Activated B cell treated with CpG ODN at 0.5 μM for 24 hours (primary cell): ENCODE measurements around the gene KDM6A. TPM values are rescaled to one million over a fixed set of nuclear protein-coding genes. Genes with fewer than 3 reads are reported as not detected.
"Not testable (repeated sequence)": the region's sequence is repeated elsewhere in the genome, so short reads cannot be mapped to it uniquely, and the experiment has no call there.

ENCODE experiments used
- ATAC-seq: fragments of 200-7000 bp; cut with Tn5 transposase; one replicate; pipeline ENCODE4 v1.10.0; 2021; ENCODE audit warnings: low read depth, mild to moderate bottlenecking, moderate library complexity
- CTCF ChIA-PET: fragments of 350-600 bp; sonication (Branson Sonifier 250); formaldehyde crosslinking; loops from one replicate; lab custom pipeline; 2021; ENCODE audit warnings: antibody characterized with exemption; lab: Charles Lee
- POLR2A ChIA-PET: fragments of 350-600 bp; sonication (Branson Sonifier 250); formaldehyde crosslinking; loops from one replicate; lab custom pipeline; 2021; ENCODE audit warnings: antibody characterized with exemption; lab: Charles Lee
- DNase-seq: peaks from one replicate; pipeline ENCODE4 v3.0.0; 2022
- H3K27ac Mint-ChIP-seq: one replicate; pipeline ENCODE4 v1.8.0; 2020; ENCODE audit warnings: mixed read lengths
- H3K27me3 Mint-ChIP-seq: one replicate; pipeline ENCODE4 v1.8.0; 2021; ENCODE audit warnings: mixed read lengths
- H3K36me3 Mint-ChIP-seq: one replicate; pipeline ENCODE4 v1.8.0; 2021; ENCODE audit warnings: low read depth, mixed read lengths
- H3K4me1 Mint-ChIP-seq: one replicate; pipeline ENCODE4 v1.8.0; 2021; ENCODE audit warnings: mixed read lengths
- H3K4me3 Mint-ChIP-seq: one replicate; pipeline ENCODE4 v1.8.0; 2020; ENCODE audit warnings: mild to moderate bottlenecking, mixed read lengths
- H3K9me3 Mint-ChIP-seq: one replicate; pipeline ENCODE4 v1.8.0; 2020; ENCODE audit warnings: mixed read lengths
- intact Hi-C: fragments of 100-400 bp; cut with micrococcal nuclease; formaldehyde crosslinking; loops from one replicate; pipeline ENCODE4 v1.15.1; 2024
- total RNA-seq: library from RNA; stranded (reverse); gene quantifications from 2 replicates; pipeline ENCODE4 v1.2.3, GENCODE V29; 2022
- TF ChIP-seq, protein P1 (sequence below): fragments of 200-600 bp; IDR thresholded peaks from one replicate; pipeline ENCODE4 v1.8.0; 2022; ENCODE audit warnings: antibody characterized with exemption, mild to moderate bottlenecking

Gene KDM6A
- total RNA-seq, 1 donor from 2014 or later, result 36.0 TPM

DNA sequence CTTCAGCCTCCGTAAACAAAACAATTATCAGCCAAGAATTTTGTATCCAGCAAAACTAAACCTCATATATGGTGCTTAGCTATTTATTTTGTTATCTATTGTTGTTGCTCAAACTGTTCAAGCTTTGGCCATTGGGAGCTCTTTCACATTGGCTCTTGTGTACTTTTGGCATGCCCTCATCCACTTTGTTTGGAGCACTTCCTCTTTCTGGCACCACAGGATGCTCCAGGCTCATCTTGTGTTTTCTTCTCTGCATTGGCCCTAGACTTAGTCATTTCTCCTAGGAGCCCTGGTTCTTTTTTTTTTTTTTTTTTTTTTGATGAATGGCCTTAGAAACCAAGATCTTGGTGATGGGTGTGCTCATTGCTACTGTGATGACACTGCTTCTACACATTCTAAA lies 253.2 kb downstream of the KDM6A start:
- ChIA-PET CTCF (no interaction called here), POLR2A (no interaction called here)
- Mint-ChIP-seq H3K36me3 (no peaks in the 10 kb centered on the region), H3K9me3 (peaks cover 5% of the 10 kb centered on the region), H3K27me3 (peaks cover 3% of the 10 kb centered on the region), H3K4me1 (no peaks in the 10 kb centered on the region), H3K4me3 (no peak overlapping the region), H3K27ac (no peak overlapping the region)
- intact Hi-C loops, result no loop called here
- ATAC-seq (no peak), DNase-seq (no peak)
- TF ChIP-seq, protein P1, sequence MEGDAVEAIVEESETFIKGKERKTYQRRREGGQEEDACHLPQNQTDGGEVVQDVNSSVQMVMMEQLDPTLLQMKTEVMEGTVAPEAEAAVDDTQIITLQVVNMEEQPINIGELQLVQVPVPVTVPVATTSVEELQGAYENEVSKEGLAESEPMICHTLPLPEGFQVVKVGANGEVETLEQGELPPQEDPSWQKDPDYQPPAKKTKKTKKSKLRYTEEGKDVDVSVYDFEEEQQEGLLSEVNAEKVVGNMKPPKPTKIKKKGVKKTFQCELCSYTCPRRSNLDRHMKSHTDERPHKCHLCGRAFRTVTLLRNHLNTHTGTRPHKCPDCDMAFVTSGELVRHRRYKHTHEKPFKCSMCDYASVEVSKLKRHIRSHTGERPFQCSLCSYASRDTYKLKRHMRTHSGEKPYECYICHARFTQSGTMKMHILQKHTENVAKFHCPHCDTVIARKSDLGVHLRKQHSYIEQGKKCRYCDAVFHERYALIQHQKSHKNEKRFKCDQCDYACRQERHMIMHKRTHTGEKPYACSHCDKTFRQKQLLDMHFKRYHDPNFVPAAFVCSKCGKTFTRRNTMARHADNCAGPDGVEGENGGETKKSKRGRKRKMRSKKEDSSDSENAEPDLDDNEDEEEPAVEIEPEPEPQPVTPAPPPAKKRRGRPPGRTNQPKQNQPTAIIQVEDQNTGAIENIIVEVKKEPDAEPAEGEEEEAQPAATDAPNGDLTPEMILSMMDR, result no peak

DNA sequence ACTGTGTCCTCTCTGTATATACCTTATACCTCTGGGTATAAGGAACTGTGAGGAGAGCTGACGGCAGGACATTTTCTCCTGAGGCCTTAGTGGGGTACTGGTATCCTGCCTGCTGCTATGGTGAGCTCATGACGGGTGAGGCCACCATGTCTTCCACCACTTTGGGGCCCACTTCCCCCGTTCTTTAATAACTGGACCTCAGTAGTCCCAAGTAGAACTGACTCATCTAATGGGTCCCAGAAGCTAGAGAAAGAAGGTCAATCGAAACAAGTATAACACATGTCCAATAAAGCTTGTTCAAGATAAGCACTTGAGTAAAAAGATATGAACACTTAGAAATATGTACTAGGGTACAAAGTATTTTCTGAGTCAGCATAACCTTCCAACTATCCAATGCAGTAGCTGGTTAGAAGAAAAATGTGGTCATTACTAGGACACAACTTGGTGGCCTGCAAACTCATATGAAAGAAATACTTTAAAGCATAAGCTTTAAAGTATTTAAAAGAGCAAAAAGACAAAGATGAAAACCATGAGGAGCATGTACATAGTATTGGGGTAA lies 256.0 kb downstream of the KDM6A start:
- TF ChIP-seq, protein P1, result no peak
- POLR2A ChIA-PET, result no interaction called here
- H3K4me1 Mint-ChIP-seq, result no peaks in the 10 kb centered on the region
- H3K36me3 Mint-ChIP-seq, result no peaks in the 10 kb centered on the region
- intact Hi-C loops, result no loop called here
- H3K27me3 Mint-ChIP-seq, result no peaks in the 10 kb centered on the region
- CTCF ChIA-PET, result no interaction called here
- no peak overlapping the region for H3K27ac Mint-ChIP-seq
- peaks cover 5% of the 10 kb centered on the region for H3K9me3 Mint-ChIP-seq
- DNase-seq (no peak), ATAC-seq (no peak)
- no peak overlapping the region for H3K4me3 Mint-ChIP-seq

DNA sequence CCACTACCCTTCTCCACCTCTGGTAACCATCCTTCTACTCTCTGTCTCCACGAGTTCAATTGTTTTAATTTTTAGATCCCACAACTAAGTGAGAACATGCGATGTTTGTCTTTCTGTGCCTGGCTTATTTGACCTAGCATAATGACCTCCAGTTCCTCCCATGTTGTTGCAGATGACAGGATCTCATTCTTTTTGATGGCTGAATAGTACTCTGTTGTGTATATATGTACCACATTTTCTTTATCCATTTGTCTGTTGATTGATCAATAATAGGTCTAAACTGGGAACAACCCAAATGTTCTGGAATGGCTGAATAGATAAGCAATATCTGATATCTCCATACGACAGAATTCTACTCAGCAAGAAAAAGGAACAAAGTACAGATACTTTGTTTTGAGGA lies 260.5 kb downstream of the KDM6A start:
- Mint-ChIP-seq H3K4me1 (no peaks in the 10 kb centered on the region), H3K27ac (no peak overlapping the region), H3K36me3 (no peaks in the 10 kb centered on the region), H3K9me3 (peaks cover 5% of the 10 kb centered on the region), H3K27me3 (no peaks in the 10 kb centered on the region), H3K4me3 (no peak overlapping the region)
- ChIA-PET POLR2A (no interaction called here), CTCF (no interaction called here)
- TF ChIP-seq, protein P1, result no peak
- DNase-seq, result no peak
- no peak for ATAC-seq
- intact Hi-C loops, result no loop called here

DNA sequence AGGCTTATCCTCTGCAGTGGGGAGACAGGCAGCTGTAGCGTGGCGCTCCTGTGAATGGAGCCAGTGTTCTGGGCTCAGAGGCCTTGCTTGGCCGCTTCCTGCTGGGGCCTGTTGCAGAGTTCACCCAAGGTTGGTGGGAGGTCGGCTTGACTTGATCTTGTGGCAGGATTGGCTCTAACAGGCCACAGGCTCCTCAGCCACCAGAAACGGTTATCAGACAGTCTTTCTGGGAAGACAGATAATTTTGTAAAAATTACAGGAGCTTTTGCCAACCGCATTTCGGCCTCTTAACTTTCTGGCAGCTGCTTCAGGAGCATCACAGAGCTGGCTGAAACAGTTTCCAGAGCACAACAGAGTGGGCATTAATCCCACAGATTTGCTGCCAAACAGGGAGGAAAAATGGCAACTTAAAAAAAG lies 261.3 kb downstream of the KDM6A start:
- H3K9me3 Mint-ChIP-seq, result peaks cover 5% of the 10 kb centered on the region
- TF ChIP-seq, protein P1, result no peak
- CTCF ChIA-PET, result no interaction called here
- no peaks in the 10 kb centered on the region for H3K4me1 Mint-ChIP-seq
- ATAC-seq (no peak), DNase-seq (no peak)
- no peaks in the 10 kb centered on the region for H3K27me3 Mint-ChIP-seq
- no peak overlapping the region for H3K4me3 Mint-ChIP-seq
- intact Hi-C loops, result no loop called here
- H3K27ac Mint-ChIP-seq, result no peak overlapping the region
- POLR2A ChIA-PET, result no interaction called here
- H3K36me3 Mint-ChIP-seq, result no peaks in the 10 kb centered on the region

DNA sequence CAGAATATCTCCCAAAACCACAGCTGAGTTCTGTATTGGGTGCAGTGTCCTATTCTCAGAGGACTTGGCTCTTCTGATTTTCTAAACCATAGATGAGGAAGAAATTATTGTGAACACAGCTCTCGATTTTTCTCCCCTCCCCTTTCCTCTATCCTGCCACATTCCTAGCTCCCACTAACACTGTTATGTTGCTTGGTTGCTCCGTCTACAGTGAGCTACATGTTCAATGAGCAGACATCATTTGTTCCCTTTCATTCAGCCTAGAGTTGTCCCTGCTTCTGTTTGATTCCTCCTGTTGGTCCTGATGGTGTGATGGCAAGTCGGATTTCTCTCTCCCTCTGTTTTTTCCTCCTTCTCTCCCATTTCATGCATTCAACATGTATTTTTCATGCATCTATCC lies 261.8 kb downstream of the KDM6A start:
- Mint-ChIP-seq H3K27ac (no peak overlapping the region), H3K27me3 (no peaks in the 10 kb centered on the region), H3K36me3 (no peaks in the 10 kb centered on the region), H3K4me1 (no peaks in the 10 kb centered on the region), H3K9me3 (peaks cover 5% of the 10 kb centered on the region), H3K4me3 (no peak overlapping the region)
- intact Hi-C loops, result no loop called here
- ATAC-seq, result no peak
- DNase-seq, result no peak
- POLR2A ChIA-PET, result no interaction called here
- CTCF ChIA-PET, result no interaction called here
- TF ChIP-seq, protein P1, result no peak

DNA sequence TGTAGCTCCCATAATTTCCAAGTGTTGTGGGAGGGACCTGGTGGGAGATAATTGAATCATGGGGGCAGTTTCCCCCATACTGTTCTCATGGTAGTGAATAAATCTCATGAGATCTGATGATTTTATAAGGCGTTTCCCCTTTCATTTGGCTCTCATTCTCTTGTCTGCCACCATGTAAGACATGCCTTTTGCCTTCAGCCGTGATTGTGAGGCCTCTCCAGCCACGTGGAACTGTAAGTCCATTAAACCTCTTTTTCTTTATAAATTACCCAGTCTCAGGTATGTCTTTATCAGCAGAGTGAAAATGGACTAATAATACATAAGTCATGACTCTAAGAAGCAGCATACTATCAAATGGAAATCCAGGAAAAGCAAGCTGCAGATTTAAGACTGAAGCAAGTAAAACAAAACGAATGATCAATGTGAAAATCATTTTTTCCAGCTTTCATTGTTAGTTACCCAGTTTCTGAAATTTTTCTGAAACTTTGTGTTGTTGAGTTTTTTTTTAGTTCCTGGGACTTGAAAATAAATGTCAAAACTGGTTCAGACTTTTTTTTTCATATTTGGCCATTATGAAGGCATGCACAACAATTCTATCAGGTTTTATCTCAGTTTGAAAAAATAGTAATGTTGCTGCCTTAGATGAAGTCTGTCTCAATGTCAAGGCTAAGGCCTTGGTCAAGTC lies 262.5 kb downstream of the KDM6A start:
- CTCF ChIA-PET, ATAC-seq, H3K36me3 Mint-ChIP-seq, intact Hi-C loops, H3K4me1 Mint-ChIP-seq, H3K27me3 Mint-ChIP-seq, POLR2A ChIA-PET, H3K27ac Mint-ChIP-seq, H3K9me3 Mint-ChIP-seq, H3K4me3 Mint-ChIP-seq, DNase-seq: not testable (repeated sequence)
